WTC11 (cell line): ENCODE measurements around the gene ANKRD49. TPM values are rescaled to one million over a fixed set of nuclear protein-coding genes. Genes with fewer than 3 reads are reported as not detected.

Experiments
- ATAC-seq: fragments of 200-7000 bp; cut with Tn5 transposase; 2 replicates; pipeline ENCODE4 v1.10.0; 2021; ENCODE audit warnings: mild to moderate bottlenecking, moderate library complexity
- CTCF ChIA-PET: fragments of 300-600 bp; sonication (Branson Sonifier 250); formaldehyde crosslinking; loops from one replicate; lab custom pipeline; 2021; ENCODE audit warnings: antibody characterized with exemption; lab: Charles Lee
- POLR2A ChIA-PET: fragments of 350-600 bp; sonication (Branson Sonifier 250); formaldehyde crosslinking; loops from one replicate; lab custom pipeline; 2021; ENCODE audit warnings: antibody characterized with exemption; lab: Charles Lee
- DNase-seq: peaks from one replicate; pipeline ENCODE4 v3.0.0; 2021; ENCODE audit warnings: low spot score
- H3K27ac Mint-ChIP-seq: 2 replicates; pipeline ENCODE4 v1.8.0; 2021; ENCODE audit warnings: mixed read lengths
- H3K27me3 Mint-ChIP-seq: 2 replicates; pipeline ENCODE4 v1.8.0; 2021; ENCODE audit warnings: low read depth, mild to moderate bottlenecking, moderate library complexity, mixed read lengths
- H3K36me3 Mint-ChIP-seq: 2 replicates; pipeline ENCODE4 v1.8.0; 2021; ENCODE audit warnings: mixed read lengths
- H3K4me1 Mint-ChIP-seq: 2 replicates; pipeline ENCODE4 v1.8.0; 2022; ENCODE audit warnings: mixed read lengths
- H3K4me3 Mint-ChIP-seq: 2 replicates; pipeline ENCODE4 v1.8.0; 2021; ENCODE audit warnings: mild to moderate bottlenecking, moderate library complexity, mixed read lengths
- H3K9me3 Mint-ChIP-seq: 2 replicates; pipeline ENCODE4 v1.8.0; 2021; ENCODE audit warnings: mixed read lengths
- AFF4 ChIP-seq: sonication (generic); formaldehyde crosslinking; IDR thresholded peaks from 2 replicates; pipeline ENCODE4 v1.8.1; 2023; ENCODE audit warnings: mild to moderate bottlenecking, missing genetic modification reagents, borderline replicate concordance
- ARID4B ChIP-seq: sonication (generic); formaldehyde crosslinking; IDR thresholded peaks from 2 replicates; pipeline ENCODE4 v1.8.0; 2023; ENCODE audit warnings: missing genetic modification reagents, mild to moderate bottlenecking, borderline replicate concordance
- ATF2 ChIP-seq: sonication (generic); formaldehyde crosslinking; IDR thresholded peaks from 2 replicates; pipeline ENCODE4 v1.8.1; 2022; ENCODE audit warnings: low read depth, missing genetic modification reagents, borderline replicate concordance
- CTCF ChIP-seq: fragments of 200-600 bp; IDR thresholded peaks from 2 replicates; pipeline ENCODE4 v1.8.0; 2022; ENCODE audit warnings: antibody characterized with exemption
- ESRRA ChIP-seq: sonication (generic); formaldehyde crosslinking; IDR thresholded peaks from 2 replicates; pipeline ENCODE4 v1.8.1; 2022; ENCODE audit warnings: mild to moderate bottlenecking, missing genetic modification reagents, borderline replicate concordance
- GABPB1 ChIP-seq: sonication (generic); formaldehyde crosslinking; IDR thresholded peaks from 2 replicates; pipeline ENCODE4 v1.8.1; 2023; ENCODE audit warnings: mild to moderate bottlenecking, missing genetic modification reagents
- MYBL2 ChIP-seq: sonication (generic); formaldehyde crosslinking; IDR thresholded peaks from 2 replicates; pipeline ENCODE4 v1.8.1; 2023; ENCODE audit warnings: mild to moderate bottlenecking, moderate library complexity, missing genetic modification reagents
- OVOL2 ChIP-seq: fragments of 250-450 bp; sonication (Bioruptor Pico); IDR thresholded peaks from 2 replicates; pipeline ENCODE4 v1.9.0; 2021; ENCODE audit warnings: mild to moderate bottlenecking, borderline replicate concordance
- PRDM15 ChIP-seq: sonication (generic); formaldehyde crosslinking; IDR thresholded peaks from 2 replicates; pipeline ENCODE4 v1.8.0; 2022; ENCODE audit warnings: missing genetic modification reagents
- PREB ChIP-seq: sonication (generic); formaldehyde crosslinking; IDR thresholded peaks from 2 replicates; pipeline ENCODE4 v1.8.1; 2022; ENCODE audit warnings: mild to moderate bottlenecking, missing genetic modification reagents, moderate library complexity, borderline replicate concordance
- TCF7 ChIP-seq: sonication (generic); formaldehyde crosslinking; IDR thresholded peaks from 2 replicates; pipeline ENCODE4 v1.8.0; 2022; ENCODE audit warnings: mild to moderate bottlenecking, low read depth, missing genetic modification reagents, moderate library complexity
- ZNF281 ChIP-seq: sonication (generic); formaldehyde crosslinking; IDR thresholded peaks from 2 replicates; pipeline ENCODE4 v1.8.0; 2023; ENCODE audit warnings: mild to moderate bottlenecking, missing genetic modification reagents
- total RNA-seq: library from RNA; stranded (reverse); gene quantifications from 3 replicates; pipeline ENCODE4 v1.2.3, GENCODE V29; 2021

The ANKRD49 gene
- total RNA-seq, 1 experiment from 2014 or later: 9.5 TPM

GRCh38 chr11:94500181-94500580 lies 6.4 kb downstream of the ANKRD49 start (continued):
- TF ChIP-seq PRDM15 (CRISPR knock-in tag) (no peak), AFF4 (CRISPR knock-in tag) (no peak), ZNF281 (CRISPR knock-in tag) (no peak), PREB (CRISPR knock-in tag) (no peak)

- Mint-ChIP-seq H3K27me3 (no peaks in the 10 kb centered on the region), H3K4me1 (no peaks in the 10 kb centered on the region), H3K4me3 (no peak overlapping the region), H3K27ac (no peak overlapping the region), H3K36me3 (peaks cover 9% of the 10 kb centered on the region; the same call in 1 of the 2 replicates), H3K9me3 (no peaks in the 10 kb centered on the region)
- ATAC-seq: 0 out of 2 replicates have a peak, but pooled peaks have one; percentile 43
- ChIA-PET CTCF (interaction anchor here (3.4 kb wide), 1 partner anchor 606 kb away, joined by 24 read pairs; no protein-coding TSS in a partner anchor), POLR2A (no interaction called here)
- DNase-seq: no peak
- TF ChIP-seq TCF7 (CRISPR knock-in tag): no peak
- TF ChIP-seq GABPB1 (CRISPR knock-in tag): no peak
- TF ChIP-seq ARID4B: no peak
- no peak for TF ChIP-seq CTCF
- TF ChIP-seq MYBL2 (CRISPR knock-in tag): no peak
- TF ChIP-seq OVOL2 (CRISPR knock-in tag): no peak
- no peak for TF ChIP-seq ESRRA (CRISPR knock-in tag)
- TF ChIP-seq ATF2 (CRISPR knock-in tag): no peak
Observed at GRCh38 chr11:94501522-94501921, 7.7 kb downstream of the ANKRD49 start.
